Kidney (tissue), 14 donors: ENCODE measurements around the gene TUFM. TPM values are rescaled to one million over a fixed set of nuclear protein-coding genes. Genes with fewer than 3 reads are reported as not detected.

Experiments used
- DNase-seq, 5 donors: peaks; one replicate each; pipeline ENCODE4 v3.0.0-alpha.2; 2013 to 2020
- FAIRE-seq: peaks from 2 replicates; lab custom pipeline; 2012; peaks lifted over from hg19 to GRCh38; lab: Jason Lieb, UNC
- H3K27ac ChIP-seq, 2 donors: one replicate each; pipeline ENCODE4 v1.7.0; 2013; ENCODE audit warnings: low read depth in 2 of 2, low read length in 2 of 2, inconsistent platforms in 1 of 2
- H3K27me3 ChIP-seq: one replicate; pipeline ENCODE4 v1.7.1; 2013; ENCODE audit warnings: low read length, inconsistent platforms; ENCODE audit not compliant: control insufficient read depth, insufficient read depth
- H3K36me3 ChIP-seq, 3 donors: one replicate each; pipeline versions ENCODE4 v1.7.0 to v1.7.1; 2013; ENCODE audit warnings: low read length in 3 of 3, control low read depth in 1 of 3, inconsistent platforms in 1 of 3; ENCODE audit not compliant: insufficient read depth in 3 of 3, control insufficient read depth in 2 of 3
- H3K4me1 ChIP-seq, 3 donors: one replicate each; pipeline versions ENCODE4 v1.7.0 to v1.7.1; 2013; ENCODE audit warnings: low read length in 3 of 3, inconsistent platforms in 1 of 3, low read depth in 1 of 3; ENCODE audit not compliant: control insufficient read depth in 2 of 3, insufficient read depth in 2 of 3
- H3K4me3 ChIP-seq, 3 donors: one replicate each; pipeline versions ENCODE4 v1.7.0 to v1.8.1; 2013; ENCODE audit warnings: low read length in 3 of 3, control low read depth in 1 of 3, inconsistent platforms in 1 of 3
- H3K9ac ChIP-seq, 3 donors: one replicate each; pipeline versions ENCODE4 v1.7.0 to v1.7.1; 2013; ENCODE audit warnings: low read length in 3 of 3, control low read depth in 1 of 3, inconsistent platforms in 1 of 3
- H3K9me3 ChIP-seq, 3 donors: one replicate each; pipeline versions ENCODE4 v1.7.0 to v1.7.1; 2013; ENCODE audit warnings: low read length in 3 of 3, control low read depth in 1 of 3, inconsistent platforms in 1 of 3; ENCODE audit not compliant: control insufficient read depth in 2 of 3, insufficient read depth in 1 of 3
- CTCF ChIP-seq: IDR thresholded peaks from 3 replicates; pipeline ENCODE4 v1.5.1; 2012; ENCODE audit warnings: mild to moderate bottlenecking, moderate library complexity, borderline replicate concordance; ENCODE audit not compliant: insufficient read depth; ENCODE audit errors: extremely low read depth
- intact Hi-C: fragments of 100-400 bp; cut with DNase I; formaldehyde crosslinking; loops from one replicate; pipeline ENCODE4 v1.11.1; 2022
- polyA plus RNA-seq: library from polyadenylated mRNA; stranded (reverse); fragments of 350-450 nt; fragmentation: Illumina TruSeq; extraction: RNeasy Lipid Tissue Mini Kit (QIAGEN cat#74804); gene quantifications from one replicate; pipeline ENCODE4 v1.2.3, GENCODE V29; 2014; ENCODE audit warnings: low read depth, low replicate concordance; ENCODE audit not compliant: insufficient read depth
- total RNA-seq: library from RNA; stranded (reverse); fragmentation: NEBNext Ultra II Directional; extraction: Animal tissue kit (Norgen Biotek cat#: 25700); gene quantifications from one replicate; pipeline ENCODE4 v1.2.1, GENCODE V29; 2021
- donor health status: control.
- donor health status: control.
- donor health status: control.
- donor health status: control.
- donor health status: control.
- donor health status: DM: yes; HTN: yes; CAD: no.
- donor health status: Normal renal cell carcinoma (clear cell type).

The TUFM gene
- total and polyA plus RNA-seq, 2 donors from 2014 or later, result 146 to 443 TPM

GRCh38 chr16:28865722-28866453, 19.7 kb upstream of the TUFM start:
- DNase-seq (peak in 1 of 5 donors; percentile 61), FAIRE-seq (no peak)
- Histone ChIP-seq H3K4me3 (no peak overlapping the region), H3K27ac (no peak overlapping the region), H3K27me3 (no peaks in the 10 kb centered on the region), H3K36me3 (peaks cover 4 to 21% (median 15%) of the 10 kb centered on the region in 3 donors), H3K9ac (no peak overlapping the region), H3K4me1 (peaks cover 0 to 15% (median 5%) of the 10 kb centered on the region in 3 donors), H3K9me3 (no peaks in the 10 kb centered on the region)
- no peak for TF ChIP-seq CTCF
- intact Hi-C loops, result no loop called here

DNA sequence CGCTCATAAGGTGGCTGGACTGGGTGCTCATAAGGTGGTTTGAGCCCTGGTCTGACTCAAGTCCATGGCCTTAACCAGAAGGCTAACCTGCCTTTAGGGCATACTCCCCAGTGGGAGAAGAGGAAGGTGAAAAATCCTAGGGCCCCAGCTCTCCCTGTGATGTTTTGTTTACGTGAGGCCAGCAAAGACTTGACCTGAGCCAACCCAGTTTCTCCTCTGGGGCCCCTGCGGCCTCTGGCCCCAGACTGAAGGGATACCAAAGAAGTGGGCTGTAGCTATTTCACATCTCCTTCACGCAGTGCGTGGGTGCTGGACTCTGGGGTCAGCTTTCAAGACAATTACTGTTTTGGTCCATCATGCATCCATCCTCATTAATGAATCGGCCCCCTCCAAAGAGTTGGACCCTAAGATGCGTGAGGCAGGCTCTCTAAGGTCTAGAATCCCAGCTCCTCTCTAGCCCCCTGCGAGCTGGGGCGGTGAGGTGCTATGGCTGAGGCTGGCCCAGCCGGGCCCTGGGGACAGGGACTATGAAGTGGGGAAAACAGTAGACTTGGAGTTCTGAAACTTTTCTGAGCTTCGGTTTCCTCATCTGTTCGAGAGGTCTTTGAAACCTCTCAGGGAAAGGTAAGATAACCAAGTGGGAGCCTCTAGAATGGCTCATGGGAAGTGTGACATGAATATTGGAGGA, 19.0 kb upstream of the TUFM start:
- Histone ChIP-seq H3K27me3 (no peaks in the 10 kb centered on the region), H3K9me3 (no peaks in the 10 kb centered on the region), H3K36me3 (peaks cover 4 to 20% (median 13%) of the 10 kb centered on the region in 3 donors), H3K4me3 (peak overlapping the region in 1 of 3 donors; percentile 98), H3K27ac (no peak overlapping the region), H3K9ac (no peak overlapping the region), H3K4me1 (peaks cover 0 to 15% (median 5%) of the 10 kb centered on the region in 3 donors)
- FAIRE-seq (no peak), DNase-seq (no peak)
- no peak for TF ChIP-seq CTCF
- intact Hi-C loops, result no loop called here

GRCh38 chr16:28863929-28864793, 18.0 kb upstream of the TUFM start:
- Histone ChIP-seq H3K4me1 (peaks cover 0 to 15% (median 5%) of the 10 kb centered on the region in 3 donors), H3K27me3 (no peaks in the 10 kb centered on the region), H3K9me3 (no peaks in the 10 kb centered on the region), H3K4me3 (peak overlapping the region; percentile 64 to 98 (median 95)), H3K36me3 (peaks cover 0 to 11% (median 3%) of the 10 kb centered on the region in 3 donors), H3K27ac (peak overlapping the region; percentile 93 to 97), H3K9ac (peak overlapping the region; percentile 44 to 99 (median 73))
- no peak for TF ChIP-seq CTCF
- DNase-seq, result peak in 1 of 5 donors; percentile 36
- FAIRE-seq, result no peak
- intact Hi-C loops, result no loop called here
